ENCODE data around the gene MYBPC1. TPM values are rescaled to one million over a fixed set of nuclear protein-coding genes. Genes with fewer than 3 reads are reported as not detected.
A peak's percentile ranks its signal among the peaks of the same experiment; 100 is the strongest.

The MYBPC1 gene
- total RNA-seq, 3 donors from 2014 or later = 9.3 to 12.6 (median 10.0) TPM

- no peak for ATAC-seq
- TF ChIP-seq CTCF (IDR thresholded peaks at IDR 0.05) = no peak
Measured at GRCh38 chr12:101612160-101612916, 17.6 kb downstream of the MYBPC1 start.

GRCh38 chr12:101616027-101616494 lies 21.3 kb downstream of the MYBPC1 start:
- Histone ChIP-seq H3K9me3 (no peaks in the 10 kb centered on the region), H3K36me3 (ENCODE audit: low read depth) (no peaks in the 10 kb centered on the region), H3K4me1 (ENCODE audit: low read depth) (peaks cover 29% of the 10 kb centered on the region), H3K4me3 (no peak overlapping the region)
- peak in 1 of 3 donors; percentile 58 for DNase-seq
- peak; percentile 89 for ATAC-seq
- intact Hi-C loops (cut with DNase I, micrococcal nuclease) = no loop called here
- TF ChIP-seq CTCF (IDR thresholded peaks at IDR 0.05) = no peak

More at GRCh38 chr12:101612160-101612916, 17.6 kb downstream of the MYBPC1 start:
- intact Hi-C loops (cut with DNase I, micrococcal nuclease) = no loop called here
- H3K4me1 ChIP-seq (ENCODE audit: low read depth) = peaks cover 16% of the 10 kb centered on the region
- H3K9me3 ChIP-seq = no peaks in the 10 kb centered on the region
- H3K36me3 ChIP-seq (ENCODE audit: low read depth) = no peaks in the 10 kb centered on the region
- H3K4me3 ChIP-seq = no peak overlapping the region
- DNase-seq = no peak

- intact Hi-C loops (cut with DNase I, micrococcal nuclease) = no loop called here
- ATAC-seq (no peak), DNase-seq (no peak)
- H3K4me3 ChIP-seq = no peak overlapping the region
- no peaks in the 10 kb centered on the region for H3K9me3 ChIP-seq
- no peak for TF ChIP-seq CTCF (IDR thresholded peaks at IDR 0.05)
- H3K36me3 ChIP-seq (ENCODE audit: low read depth) = no peaks in the 10 kb centered on the region
- peaks cover 29% of the 10 kb centered on the region for H3K4me1 ChIP-seq (ENCODE audit: low read depth)
Measured at GRCh38 chr12:101619026-101619786, 24.4 kb downstream of the MYBPC1 start.

GRCh38 chr12:101619858-101620761 lies 25.3 kb downstream of the MYBPC1 start:
- TF ChIP-seq CTCF (IDR thresholded peaks at IDR 0.05) = no peak
- intact Hi-C loops (cut with DNase I, micrococcal nuclease) = no loop called here
- no peaks in the 10 kb centered on the region for H3K9me3 ChIP-seq
- peak; percentile 62 for ATAC-seq
- H3K4me1 ChIP-seq (ENCODE audit: low read depth) = peaks cover 23% of the 10 kb centered on the region
- H3K36me3 ChIP-seq (ENCODE audit: low read depth) = no peaks in the 10 kb centered on the region
- H3K4me3 ChIP-seq = no peak overlapping the region
- peak in 2 of 3 donors; percentile 46 to 59 for DNase-seq

GRCh38 chr12:101620762-101621133 lies 26.0 kb downstream of the MYBPC1 start:
- Histone ChIP-seq H3K4me3 (no peak overlapping the region), H3K36me3 (ENCODE audit: low read depth) (no peaks in the 10 kb centered on the region), H3K9me3 (no peaks in the 10 kb centered on the region), H3K4me1 (ENCODE audit: low read depth) (peaks cover 21% of the 10 kb centered on the region)
- no peak for ATAC-seq
- no peak for TF ChIP-seq CTCF (IDR thresholded peaks at IDR 0.05)
- no peak for DNase-seq
- intact Hi-C loops (cut with DNase I, micrococcal nuclease) = no loop called here
